CD4-positive, alpha-beta T cell treated with Interleukin-21 for 1 hour (primary cell): ENCODE measurements around the gene HAPLN1.

Experiments used
- DNase-seq: peaks from one replicate; pipeline ENCODE4 v3.0.0-alpha.2; 2020

The HAPLN1 gene

DNA sequence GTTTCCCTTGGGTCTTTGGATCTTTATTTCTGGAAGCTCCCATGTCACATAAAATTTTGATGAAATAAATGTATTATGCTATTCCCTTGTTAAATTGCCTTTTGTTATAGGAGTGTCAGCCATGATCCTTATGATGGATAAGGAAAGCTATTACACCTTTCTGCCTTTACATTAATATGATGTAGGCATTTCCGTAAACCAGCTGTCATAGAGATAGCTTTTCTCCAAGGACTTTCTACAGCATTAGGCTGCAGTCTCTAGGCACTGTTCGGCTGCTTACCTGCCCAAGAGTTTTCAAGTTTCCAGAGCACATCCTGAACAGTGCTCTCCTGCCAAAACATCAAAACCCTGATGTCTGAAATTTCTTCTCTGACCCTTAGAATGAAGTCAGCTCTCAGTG, 87.4 kb downstream of the HAPLN1 start:
- no peak for DNase-seq

DNA sequence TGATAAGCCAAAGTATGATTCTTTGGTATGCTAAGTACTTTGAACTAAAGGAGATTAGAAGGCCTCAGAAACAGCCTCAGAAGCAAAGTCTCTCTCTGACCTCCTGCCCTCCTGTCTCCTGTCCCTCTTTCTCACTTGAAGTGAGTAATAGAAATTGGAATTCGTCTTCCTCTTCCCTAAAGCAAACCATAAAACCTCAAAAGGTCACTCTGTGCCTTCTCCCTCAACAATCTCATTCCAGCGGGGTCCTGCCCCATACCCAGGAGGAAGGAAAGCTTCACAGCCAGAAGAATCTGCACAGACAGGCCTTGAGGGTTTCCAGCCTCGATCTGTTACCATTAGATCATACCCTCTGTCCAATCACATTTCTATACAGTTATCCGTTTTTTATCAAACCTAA, 87.8 kb downstream of the HAPLN1 start:
- DNase-seq: no peak

DNA sequence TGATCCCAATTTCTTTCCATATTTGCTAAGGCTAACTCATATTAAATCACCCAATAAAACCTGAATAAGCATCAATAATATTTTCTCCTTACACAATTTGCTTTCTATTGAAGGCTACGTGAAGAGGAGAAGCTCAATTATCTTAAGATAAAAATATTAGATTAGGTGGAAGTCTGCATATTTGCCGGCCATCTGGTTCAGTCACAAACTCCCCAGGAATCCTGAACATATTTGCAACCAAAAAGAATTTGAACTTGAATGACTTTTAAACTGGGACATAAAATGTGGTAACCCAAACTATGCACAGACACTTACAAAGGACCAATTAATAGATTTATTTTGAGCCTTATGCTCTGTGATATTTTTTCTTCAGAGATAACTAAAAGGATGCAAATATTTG, 92.3 kb downstream of the HAPLN1 start:
- no peak for DNase-seq

DNA sequence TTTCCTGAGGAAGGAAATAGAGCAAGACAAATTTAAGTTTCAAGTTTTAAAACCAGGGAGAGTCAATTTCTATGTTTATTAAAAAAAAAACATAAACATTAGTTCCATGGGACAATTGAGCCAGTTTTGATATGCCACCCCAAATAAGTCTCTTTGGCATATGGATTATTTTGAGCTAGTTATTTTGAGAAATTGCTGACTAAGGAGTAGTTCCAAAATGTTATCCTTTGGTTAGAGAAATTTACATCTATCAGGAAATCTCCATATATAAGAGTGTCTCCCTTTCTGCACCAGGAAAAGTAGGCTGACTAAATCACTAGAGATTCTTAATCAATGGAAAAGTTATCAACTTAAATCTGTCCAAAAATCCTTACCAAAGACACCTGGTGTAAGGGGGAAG, 105.8 kb downstream of the HAPLN1 start:
- DNase-seq: no peak

DNA sequence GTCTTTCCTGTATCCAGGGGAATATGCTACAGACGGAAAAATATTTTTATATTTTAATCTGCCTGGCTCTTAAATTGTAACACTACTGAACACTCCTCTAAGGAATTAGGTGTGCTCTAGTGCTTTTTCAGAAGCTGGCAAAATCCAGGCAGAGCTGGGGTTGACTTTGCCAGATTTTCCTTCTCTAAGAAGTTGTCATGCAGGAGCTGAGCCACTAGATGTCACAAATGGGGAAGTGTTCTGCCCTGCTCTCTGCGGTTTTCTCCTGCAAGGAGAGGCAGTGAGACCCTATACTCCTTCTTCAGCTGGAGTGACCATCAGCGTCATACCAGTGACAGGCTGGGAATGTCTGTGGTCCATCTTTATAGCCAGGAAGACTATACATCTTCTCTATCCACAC, 112.5 kb downstream of the HAPLN1 start:
- DNase-seq: no peak

DNA sequence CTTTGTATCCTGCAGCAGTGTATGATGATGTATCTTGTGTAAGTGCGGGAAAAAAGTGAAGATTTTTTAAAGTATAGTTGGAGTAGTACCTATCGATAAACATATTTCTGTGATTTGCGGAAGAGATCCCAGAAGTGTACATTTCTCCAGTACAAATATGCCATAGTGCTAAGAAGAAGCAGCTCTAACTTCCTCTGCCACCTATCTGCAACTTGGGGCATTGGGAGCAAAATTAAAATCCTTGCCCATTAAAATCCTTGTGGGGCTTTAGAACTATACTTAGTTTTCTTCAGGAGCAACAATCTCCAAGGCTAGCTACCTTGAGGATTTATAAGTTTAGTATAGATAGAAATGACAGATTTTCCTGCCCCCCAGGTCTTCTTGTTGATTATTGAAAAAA, 125.4 kb downstream of the HAPLN1 start:
- no peak for DNase-seq

DNA sequence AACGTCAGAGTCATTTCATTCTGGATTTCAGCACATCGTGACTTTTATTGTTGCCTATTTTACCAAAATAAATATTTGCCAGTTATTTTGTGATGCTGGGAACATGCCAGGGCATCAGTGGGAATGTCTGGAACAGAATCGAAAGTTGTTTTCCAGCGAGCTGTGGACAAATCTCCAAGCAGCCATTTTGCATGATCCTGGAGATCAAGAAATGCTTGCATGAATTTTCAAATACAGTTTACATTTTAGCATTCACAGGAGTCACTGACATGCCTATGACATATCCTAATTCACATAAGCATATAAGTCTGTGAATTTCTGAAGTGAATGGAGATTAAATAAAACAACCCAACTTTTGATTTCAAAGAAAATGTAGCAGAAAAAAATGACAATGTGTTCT, 129.7 kb downstream of the HAPLN1 start:
- no peak for DNase-seq

DNA sequence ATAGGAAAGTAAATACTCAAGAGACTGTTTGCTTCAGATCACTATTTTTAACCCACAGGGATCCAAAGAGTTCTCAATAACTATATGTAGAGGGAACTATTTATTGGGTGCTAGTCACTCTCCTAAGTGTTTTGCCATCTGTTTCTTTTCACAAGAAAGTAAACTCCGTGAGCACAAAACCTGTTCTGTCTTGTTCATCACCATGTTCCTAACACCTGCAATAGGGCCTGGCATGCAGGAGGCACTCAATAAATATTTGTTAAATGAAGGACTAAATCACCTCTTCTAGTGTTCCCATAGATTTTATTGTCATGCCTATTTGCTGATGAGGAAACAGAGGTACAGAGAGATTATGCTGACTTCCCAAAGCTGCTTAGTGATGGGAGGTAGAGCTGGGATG, 130.9 kb downstream of the HAPLN1 start:
- DNase-seq: no peak
